Liver (tissue), 9 donors: Measurements from ENCODE around the gene CTDSP2. TPM values are rescaled to one million over a fixed set of nuclear protein-coding genes. Genes with fewer than 3 reads are reported as not detected.

ENCODE experiments used
- DNase-seq: peaks from one replicate; pipeline ENCODE4 v3.0.0-alpha.2; 2017; ENCODE audit warnings: low spot score
- H3K27ac ChIP-seq, 2 donors: one replicate each; pipeline ENCODE4 v1.7.0; 2013; ENCODE audit warnings: inconsistent platforms in 2 of 2, low read length in 2 of 2, control low read depth in 1 of 2, low read depth in 1 of 2, mild to moderate bottlenecking in 1 of 2
- H3K27me3 ChIP-seq, 4 donors: one replicate each; pipeline versions ENCODE4 v1.6.1 to v1.7.0; 2013; ENCODE audit warnings: low read length in 3 of 4, inconsistent platforms in 1 of 4, mild to moderate bottlenecking in 1 of 4, moderate library complexity in 1 of 4; ENCODE audit not compliant: control insufficient read depth in 4 of 4, insufficient read depth in 4 of 4
- H3K36me3 ChIP-seq, 4 donors: one replicate each; pipeline versions ENCODE4 v1.6.1 to v1.7.0; 2013; ENCODE audit warnings: low read length in 3 of 4, mild to moderate bottlenecking in 3 of 4, low read depth in 1 of 4, moderate library complexity in 1 of 4; ENCODE audit not compliant: control insufficient read depth in 4 of 4, insufficient read depth in 3 of 4
- H3K4me1 ChIP-seq, 4 donors: one replicate each; pipeline versions ENCODE4 v1.6.1 to v1.7.0; 2013; ENCODE audit warnings: low read length in 3 of 4, mild to moderate bottlenecking in 3 of 4, moderate library complexity in 1 of 4; ENCODE audit not compliant: control insufficient read depth in 4 of 4, insufficient read depth in 4 of 4
- H3K4me3 ChIP-seq, 3 donors: one replicate each; pipeline versions ENCODE4 v1.6.1 to v1.7.0; 2013; ENCODE audit warnings: low read length in 3 of 3, control low read depth in 1 of 3, low read depth in 1 of 3, mild to moderate bottlenecking in 1 of 3
- H3K9ac ChIP-seq, 2 donors: one replicate each; pipeline ENCODE4 v1.7.0; 2013; ENCODE audit warnings: low read length in 2 of 2, mild to moderate bottlenecking in 2 of 2, moderate library complexity in 2 of 2, control low read depth in 1 of 2, low read depth in 1 of 2
- H3K9me3 ChIP-seq, 4 donors: one replicate each; pipeline versions ENCODE4 v1.6.1 to v1.7.0; 2013; ENCODE audit warnings: low read length in 3 of 4; ENCODE audit not compliant: control insufficient read depth in 4 of 4
- EGR1 ChIP-seq, 2 donors: IDR thresholded peaks; 2 replicates each; pipeline ENCODE4 v1.6.1; 2016 to 2018; ENCODE audit warnings: antibody characterized with exemption in 2 of 2, low read depth in 2 of 2
- FOXA1 ChIP-seq: IDR thresholded peaks from 2 replicates; pipeline ENCODE4 v1.6.1; 2016; ENCODE audit warnings: antibody characterized with exemption
- FOXA2 ChIP-seq: IDR thresholded peaks from 2 replicates; pipeline ENCODE4 v1.6.1; 2016; ENCODE audit warnings: antibody characterized with exemption
- GABPA ChIP-seq, 2 donors: IDR thresholded peaks in 1 of 2; conservative IDR thresholded peaks in 1 of 2; 2 replicates each; pipeline ENCODE4 v1.6.1; 2016; ENCODE audit warnings: antibody characterized with exemption in 2 of 2, mild to moderate bottlenecking in 1 of 2, moderate library complexity in 1 of 2
- HNF4A ChIP-seq, 2 donors: conservative IDR thresholded peaks; 2 replicates each; pipeline ENCODE4 v1.6.1; 2016; ENCODE audit warnings: antibody characterized with exemption in 2 of 2, mild to moderate bottlenecking in 2 of 2
- HNF4G ChIP-seq: IDR thresholded peaks from 2 replicates; pipeline ENCODE4 v1.6.1; 2016; ENCODE audit warnings: antibody characterized with exemption
- JUND ChIP-seq, 2 donors: IDR thresholded peaks; 2 replicates each; pipeline ENCODE4 v1.6.1; 2016; ENCODE audit warnings: antibody characterized with exemption in 2 of 2
- NR2F2 ChIP-seq: IDR thresholded peaks from 2 replicates; pipeline ENCODE4 v1.6.1; 2016; ENCODE audit warnings: antibody characterized with exemption
- RAD21 ChIP-seq, 2 donors: IDR thresholded peaks; 2 replicates each; pipeline ENCODE4 v1.6.1; 2016; ENCODE audit warnings: antibody characterized with exemption in 2 of 2, mild to moderate bottlenecking in 2 of 2
- RXRA ChIP-seq, 2 donors: IDR thresholded peaks; 2 replicates each; pipeline ENCODE4 v1.6.1; 2017 to 2018; ENCODE audit warnings: antibody characterized with exemption in 2 of 2, mild to moderate bottlenecking in 1 of 2
- SP1 ChIP-seq: IDR thresholded peaks from 2 replicates; pipeline ENCODE4 v1.6.1; 2018; ENCODE audit warnings: antibody characterized with exemption, mild to moderate bottlenecking
- TAF1 ChIP-seq: conservative IDR thresholded peaks from 2 replicates; pipeline ENCODE4 v1.6.1; 2016; ENCODE audit warnings: antibody characterized with exemption, mild to moderate bottlenecking
- YY1 ChIP-seq: IDR thresholded peaks from 2 replicates; pipeline ENCODE4 v1.6.1; 2016; ENCODE audit warnings: antibody characterized with exemption, mild to moderate bottlenecking
- WGBS: extraction: QIAGEN DNeasy Blood & Tissue Kit; methylation state at CpG from one replicate; pipeline ENCODE4 v1.1.7; 2013; 5-methylcytosine and 5-hydroxymethylcytosine counted together
- polyA plus RNA-seq, 2 donors: library from polyadenylated mRNA; stranded (reverse) in 1 of 2; unstranded in 1 of 2; fragments of 200-250 nt in 1 of 2; fragments of >200 nt in 1 of 2; fragmentation: Nextera tagmentation in 1 of 2; extraction: Ambion mirVana in 1 of 2; gene quantifications; one replicate each; pipeline versions ENCODE4 v1.2.1 to v1.2.3, GENCODE V29; 2013 to 2015
- total RNA-seq, 2 donors: library from RNA; depleted of rRNA; stranded (reverse); fragments of >200 nt; gene quantifications; one replicate each; pipeline ENCODE4 v1.2.3, GENCODE V29; 2014
- TF ChIP-seq, protein P1 (sequence below): IDR thresholded peaks from 2 replicates; pipeline ENCODE4 v1.6.1; 2016; ENCODE audit warnings: antibody characterized with exemption
- TF ChIP-seq, protein P2 (sequence below): IDR thresholded peaks from 2 replicates; pipeline ENCODE4 v1.6.1; 2016; ENCODE audit warnings: antibody characterized with exemption
- TF ChIP-seq, protein P3 (sequence below): IDR thresholded peaks from 2 replicates; pipeline ENCODE4 v1.6.1; 2016; ENCODE audit warnings: antibody characterized with exemption
- TF ChIP-seq, protein P4 (sequence below): IDR thresholded peaks from 2 replicates; pipeline ENCODE4 v1.6.1; 2016; ENCODE audit warnings: antibody characterized with exemption, mild to moderate bottlenecking
- TF ChIP-seq, protein P5 (sequence below): fragments of 150-350 bp; IDR thresholded peaks from 2 replicates; pipeline ENCODE4 v1.5.1; 2017; ENCODE audit warnings: improper control_type of control experiment, low read depth, low read length; ENCODE audit not compliant: missing input control
- donor health status: healthy.
- donor health status: healthy.
- donor health status: healthy.
- donor health status: healthy.
- donor health status: healthy.

CTDSP2 gene
- total and polyA plus RNA-seq, 4 donors = 20.1 to 60.9 (median 43.7) TPM

DNA sequence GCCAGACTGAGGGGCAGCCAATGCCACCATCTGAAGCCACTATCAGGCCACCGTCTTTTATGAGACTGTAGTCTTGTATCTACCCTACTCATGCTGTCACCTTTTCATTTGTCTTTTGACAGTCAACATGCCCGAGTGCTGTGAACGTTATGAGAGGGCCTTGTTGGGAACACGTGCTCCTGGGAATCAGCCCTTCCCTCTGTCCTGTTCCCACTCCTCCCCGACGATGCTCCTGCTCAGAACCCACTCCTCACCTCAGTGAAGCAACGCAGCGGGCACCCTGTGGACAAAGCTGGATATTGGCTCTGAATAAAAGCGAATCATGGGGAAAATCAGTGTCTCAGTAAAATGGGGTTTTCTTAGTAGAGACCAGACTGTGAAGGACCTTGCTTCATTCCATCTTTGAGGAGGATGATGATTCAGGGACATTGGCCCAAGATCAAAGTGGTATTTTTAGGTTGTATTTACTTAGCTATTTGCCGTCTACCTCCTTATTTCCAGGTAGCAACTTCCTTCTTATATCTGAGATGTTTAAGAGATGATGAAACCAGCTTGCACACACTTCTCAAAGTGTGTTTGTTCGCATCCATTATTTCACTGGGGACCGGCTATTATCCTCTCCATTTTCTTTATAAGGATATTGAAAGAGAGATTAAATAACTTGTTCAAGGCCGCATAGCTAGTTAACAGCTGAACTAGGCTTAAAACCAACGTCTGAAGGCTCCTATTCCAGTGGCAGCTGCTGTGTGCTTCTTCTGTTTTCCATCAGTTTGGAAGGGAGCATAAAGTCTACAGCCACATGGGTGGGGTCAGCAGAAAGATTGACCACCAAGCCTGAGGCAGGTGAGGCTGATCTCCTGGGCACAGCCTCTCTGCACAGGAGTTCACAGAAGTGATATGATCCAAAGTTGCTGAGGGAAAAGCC lies 43.9 kb upstream of the CTDSP2 start:
- Histone ChIP-seq H3K27me3 (no peaks in the 10 kb centered on the region), H3K9me3 (no peaks in the 10 kb centered on the region), H3K4me1 (peaks cover 0 to 6% (median 0%) of the 10 kb centered on the region in 4 donors), H3K9ac (no peak overlapping the region), H3K27ac (peak overlapping the region; percentile 21 to 50), H3K4me3 (no peak overlapping the region), H3K36me3 (no peaks in the 10 kb centered on the region)
- DNase-seq = no peak
- TF ChIP-seq FOXA2 (no peak), TAF1 (no peak)
- TF ChIP-seq, protein P1, sequence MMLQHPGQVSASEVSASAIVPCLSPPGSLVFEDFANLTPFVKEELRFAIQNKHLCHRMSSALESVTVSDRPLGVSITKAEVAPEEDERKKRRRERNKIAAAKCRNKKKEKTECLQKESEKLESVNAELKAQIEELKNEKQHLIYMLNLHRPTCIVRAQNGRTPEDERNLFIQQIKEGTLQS = no peak
- WGBS = 87% methylated on average over 14 of the region's 14 CpGs

DNA sequence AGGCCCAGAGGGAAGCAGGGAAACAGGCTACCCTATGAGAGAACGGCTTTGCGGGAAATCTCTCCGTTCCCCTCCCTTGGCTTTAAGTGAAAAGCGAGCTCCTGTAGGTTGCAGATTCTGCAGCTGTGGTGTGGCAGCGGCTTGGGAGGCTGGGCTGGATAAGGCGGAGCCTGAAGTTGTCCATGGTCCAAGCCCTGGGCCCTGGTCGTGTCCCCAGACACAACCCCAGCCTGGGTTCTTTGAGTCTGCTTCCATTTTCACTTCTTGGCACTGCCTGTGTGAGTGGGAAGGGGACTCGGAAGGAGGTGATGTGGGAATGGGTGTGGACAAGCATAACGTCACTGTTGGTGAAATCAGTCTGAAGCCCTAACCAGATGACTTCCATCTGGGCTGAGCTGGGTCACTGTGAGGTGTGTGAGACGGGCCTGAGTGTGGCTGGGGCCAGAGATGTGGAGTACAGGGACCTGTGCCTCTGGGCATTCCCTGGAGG lies 43.0 kb upstream of the CTDSP2 start:
- Histone ChIP-seq H3K36me3 (no peaks in the 10 kb centered on the region), H3K27me3 (no peaks in the 10 kb centered on the region), H3K9me3 (no peaks in the 10 kb centered on the region), H3K27ac (peak overlapping the region; percentile 21 to 50), H3K4me1 (peaks cover 0 to 6% (median 0%) of the 10 kb centered on the region in 4 donors), H3K4me3 (no peak overlapping the region), H3K9ac (no peak overlapping the region)
- 76% methylated on average over 10 of the region's 10 CpGs for WGBS
- DNase-seq = no peak
- TF ChIP-seq FOXA2 (no peak), TAF1 (no peak), YY1 (no peak), RAD21 (IDR thresholded peaks at IDR 0.05) (no peak), HNF4G (no peak), RXRA (IDR thresholded peaks at IDR 0.05) (no peak), EGR1 (IDR thresholded peaks at IDR 0.05; ENCODE audit: low read depth in 2 of 2) (no peak), HNF4A (conservative IDR thresholded peaks at IDR 0.05) (no peak), JUND (IDR thresholded peaks at IDR 0.05) (no peak), GABPA (IDR thresholded peaks at IDR 0.05 in 1 of 2, conservative IDR thresholded peaks at IDR 0.05 in 1 of 2) (no peak), SP1 (no peak), FOXA1 (no peak), NR2F2 (no peak)
- TF ChIP-seq, protein P2, sequence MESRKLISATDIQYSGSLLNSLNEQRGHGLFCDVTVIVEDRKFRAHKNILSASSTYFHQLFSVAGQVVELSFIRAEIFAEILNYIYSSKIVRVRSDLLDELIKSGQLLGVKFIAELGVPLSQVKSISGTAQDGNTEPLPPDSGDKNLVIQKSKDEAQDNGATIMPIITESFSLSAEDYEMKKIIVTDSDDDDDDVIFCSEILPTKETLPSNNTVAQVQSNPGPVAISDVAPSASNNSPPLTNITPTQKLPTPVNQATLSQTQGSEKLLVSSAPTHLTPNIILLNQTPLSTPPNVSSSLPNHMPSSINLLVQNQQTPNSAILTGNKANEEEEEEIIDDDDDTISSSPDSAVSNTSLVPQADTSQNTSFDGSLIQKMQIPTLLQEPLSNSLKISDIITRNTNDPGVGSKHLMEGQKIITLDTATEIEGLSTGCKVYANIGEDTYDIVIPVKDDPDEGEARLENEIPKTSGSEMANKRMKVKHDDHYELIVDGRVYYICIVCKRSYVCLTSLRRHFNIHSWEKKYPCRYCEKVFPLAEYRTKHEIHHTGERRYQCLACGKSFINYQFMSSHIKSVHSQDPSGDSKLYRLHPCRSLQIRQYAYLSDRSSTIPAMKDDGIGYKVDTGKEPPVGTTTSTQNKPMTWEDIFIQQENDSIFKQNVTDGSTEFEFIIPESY = no peak
- TF ChIP-seq, protein P3, sequence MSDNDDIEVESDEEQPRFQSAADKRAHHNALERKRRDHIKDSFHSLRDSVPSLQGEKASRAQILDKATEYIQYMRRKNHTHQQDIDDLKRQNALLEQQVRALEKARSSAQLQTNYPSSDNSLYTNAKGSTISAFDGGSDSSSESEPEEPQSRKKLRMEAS = no peak
- TF ChIP-seq, protein P4, sequence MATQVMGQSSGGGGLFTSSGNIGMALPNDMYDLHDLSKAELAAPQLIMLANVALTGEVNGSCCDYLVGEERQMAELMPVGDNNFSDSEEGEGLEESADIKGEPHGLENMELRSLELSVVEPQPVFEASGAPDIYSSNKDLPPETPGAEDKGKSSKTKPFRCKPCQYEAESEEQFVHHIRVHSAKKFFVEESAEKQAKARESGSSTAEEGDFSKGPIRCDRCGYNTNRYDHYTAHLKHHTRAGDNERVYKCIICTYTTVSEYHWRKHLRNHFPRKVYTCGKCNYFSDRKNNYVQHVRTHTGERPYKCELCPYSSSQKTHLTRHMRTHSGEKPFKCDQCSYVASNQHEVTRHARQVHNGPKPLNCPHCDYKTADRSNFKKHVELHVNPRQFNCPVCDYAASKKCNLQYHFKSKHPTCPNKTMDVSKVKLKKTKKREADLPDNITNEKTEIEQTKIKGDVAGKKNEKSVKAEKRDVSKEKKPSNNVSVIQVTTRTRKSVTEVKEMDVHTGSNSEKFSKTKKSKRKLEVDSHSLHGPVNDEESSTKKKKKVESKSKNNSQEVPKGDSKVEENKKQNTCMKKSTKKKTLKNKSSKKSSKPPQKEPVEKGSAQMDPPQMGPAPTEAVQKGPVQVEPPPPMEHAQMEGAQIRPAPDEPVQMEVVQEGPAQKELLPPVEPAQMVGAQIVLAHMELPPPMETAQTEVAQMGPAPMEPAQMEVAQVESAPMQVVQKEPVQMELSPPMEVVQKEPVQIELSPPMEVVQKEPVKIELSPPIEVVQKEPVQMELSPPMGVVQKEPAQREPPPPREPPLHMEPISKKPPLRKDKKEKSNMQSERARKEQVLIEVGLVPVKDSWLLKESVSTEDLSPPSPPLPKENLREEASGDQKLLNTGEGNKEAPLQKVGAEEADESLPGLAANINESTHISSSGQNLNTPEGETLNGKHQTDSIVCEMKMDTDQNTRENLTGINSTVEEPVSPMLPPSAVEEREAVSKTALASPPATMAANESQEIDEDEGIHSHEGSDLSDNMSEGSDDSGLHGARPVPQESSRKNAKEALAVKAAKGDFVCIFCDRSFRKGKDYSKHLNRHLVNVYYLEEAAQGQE = no peak
- TF ChIP-seq, protein P5, sequence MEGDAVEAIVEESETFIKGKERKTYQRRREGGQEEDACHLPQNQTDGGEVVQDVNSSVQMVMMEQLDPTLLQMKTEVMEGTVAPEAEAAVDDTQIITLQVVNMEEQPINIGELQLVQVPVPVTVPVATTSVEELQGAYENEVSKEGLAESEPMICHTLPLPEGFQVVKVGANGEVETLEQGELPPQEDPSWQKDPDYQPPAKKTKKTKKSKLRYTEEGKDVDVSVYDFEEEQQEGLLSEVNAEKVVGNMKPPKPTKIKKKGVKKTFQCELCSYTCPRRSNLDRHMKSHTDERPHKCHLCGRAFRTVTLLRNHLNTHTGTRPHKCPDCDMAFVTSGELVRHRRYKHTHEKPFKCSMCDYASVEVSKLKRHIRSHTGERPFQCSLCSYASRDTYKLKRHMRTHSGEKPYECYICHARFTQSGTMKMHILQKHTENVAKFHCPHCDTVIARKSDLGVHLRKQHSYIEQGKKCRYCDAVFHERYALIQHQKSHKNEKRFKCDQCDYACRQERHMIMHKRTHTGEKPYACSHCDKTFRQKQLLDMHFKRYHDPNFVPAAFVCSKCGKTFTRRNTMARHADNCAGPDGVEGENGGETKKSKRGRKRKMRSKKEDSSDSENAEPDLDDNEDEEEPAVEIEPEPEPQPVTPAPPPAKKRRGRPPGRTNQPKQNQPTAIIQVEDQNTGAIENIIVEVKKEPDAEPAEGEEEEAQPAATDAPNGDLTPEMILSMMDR = no peak
- TF ChIP-seq, protein P1 = no peak
